HG02623 (cell line): ENCODE results near the gene TMEM214.

Source experiments
- ATAC-seq: cut with Tn5 transposase; IDR thresholded peaks from one replicate; pipeline ENCODE4 v1.9.1; 2021; ENCODE audit warnings: moderate library complexity; ENCODE audit not compliant: unreplicated experiment

The TMEM214 gene

DNA sequence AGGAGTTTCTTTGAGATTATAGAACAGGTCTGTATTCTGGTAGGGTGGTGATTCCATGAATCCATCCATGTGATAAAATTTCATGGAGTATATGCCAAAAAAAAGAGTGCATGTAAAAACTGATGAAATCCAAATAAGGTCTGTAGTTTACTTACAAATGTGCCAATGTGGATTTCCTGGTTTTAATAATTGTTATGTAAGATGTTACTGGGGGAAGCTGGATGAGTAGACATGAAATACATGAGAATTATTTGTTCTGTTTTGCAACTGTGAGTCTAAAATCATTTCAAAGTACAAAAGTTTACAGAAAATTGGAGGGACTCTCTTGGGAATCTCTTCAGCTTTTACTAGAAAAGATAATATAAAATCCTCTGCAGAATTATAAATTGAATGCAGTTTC is 23.7 kb upstream of the TMEM214 start:
- ATAC-seq = no peak

DNA sequence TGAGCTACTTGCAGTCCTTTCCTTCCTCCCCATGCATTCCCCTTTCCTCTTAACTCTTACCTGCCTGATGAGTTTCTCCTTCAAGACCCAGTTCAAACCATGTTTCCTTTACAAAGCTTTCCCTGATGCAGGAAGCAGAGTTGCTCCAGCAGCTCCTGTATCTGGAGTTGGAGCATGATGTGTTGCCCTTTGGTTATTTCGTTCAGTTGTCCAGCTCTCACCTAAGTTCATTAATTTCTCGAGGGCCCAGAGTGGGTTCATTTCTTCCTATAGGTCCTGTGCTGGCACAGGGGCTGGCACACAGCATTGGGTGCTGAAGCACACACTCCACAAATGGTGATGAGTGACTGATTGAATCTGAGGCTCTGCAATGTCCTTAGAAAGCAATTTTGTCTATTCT is 23.0 kb upstream of the TMEM214 start:
- ATAC-seq = no peak

DNA sequence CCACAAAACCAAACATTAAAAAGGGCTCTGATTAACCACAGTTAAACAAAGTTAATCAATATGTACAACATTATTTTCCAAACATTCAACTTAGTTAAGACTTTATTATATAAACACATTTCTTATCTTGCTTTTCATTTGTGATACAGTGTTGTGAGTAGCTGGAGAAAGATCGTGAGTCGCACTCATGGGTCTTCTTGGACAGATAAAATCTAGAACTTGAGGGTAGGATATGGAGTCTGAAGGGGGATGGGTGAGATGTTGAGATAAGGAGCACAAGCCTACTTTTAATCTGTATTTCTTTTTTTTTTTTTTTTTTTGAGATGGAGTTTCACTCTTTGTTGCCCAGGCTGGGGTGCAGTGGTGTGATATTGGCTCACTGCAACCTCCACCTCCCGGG is 22.6 kb upstream of the TMEM214 start:
- ATAC-seq = no peak

DNA sequence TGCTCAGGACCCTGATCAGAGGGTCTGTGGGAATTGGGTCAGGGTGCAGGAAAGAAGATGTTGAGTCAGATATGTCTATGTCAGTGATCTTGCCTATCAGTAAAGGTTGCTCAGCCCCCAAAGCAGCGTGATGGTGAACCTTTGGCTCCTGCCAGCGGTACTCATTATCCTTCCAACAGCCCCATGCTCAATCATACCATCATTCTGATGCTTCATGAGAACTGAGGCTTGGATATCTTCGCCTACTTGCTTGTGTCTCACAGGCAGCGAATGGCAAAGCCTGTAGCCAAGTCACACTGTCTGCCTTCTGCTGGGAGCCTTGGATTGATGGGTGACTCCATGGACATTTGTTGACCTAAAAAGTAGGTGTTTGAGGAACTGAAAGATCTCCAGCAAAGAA is 19.0 kb upstream of the TMEM214 start:
- no peak for ATAC-seq

DNA sequence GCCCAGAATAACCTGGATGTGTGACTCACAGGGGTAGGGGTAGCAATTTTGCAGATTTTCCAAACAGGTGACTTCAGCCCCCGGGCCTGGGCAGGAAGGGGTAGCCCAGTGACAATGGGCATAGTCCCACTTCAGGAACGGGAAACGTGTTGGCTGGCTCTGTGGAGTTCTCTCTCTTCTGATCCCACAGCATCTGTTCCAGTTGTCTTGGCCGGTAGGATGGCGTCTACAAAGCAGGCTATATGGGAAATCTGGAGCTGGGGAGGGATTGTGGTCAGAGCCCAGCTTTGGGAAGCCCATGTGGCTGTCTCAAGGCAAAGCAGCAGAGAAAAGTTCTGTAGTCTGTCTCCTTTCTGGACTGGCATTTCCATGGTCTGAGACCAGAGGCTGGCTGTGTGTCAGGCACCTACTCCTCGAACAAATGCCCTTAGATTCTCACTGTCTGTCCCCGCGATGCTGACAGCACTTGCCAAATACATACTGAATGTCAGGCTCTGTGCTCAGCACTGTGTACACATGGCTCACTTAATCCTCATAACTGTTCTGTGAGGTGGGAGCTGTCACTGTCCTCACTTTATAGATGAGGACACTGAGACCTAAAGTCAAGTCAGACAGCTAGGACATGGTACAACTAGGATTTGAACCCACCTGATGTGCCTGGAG is 17.9 kb upstream of the TMEM214 start:
- no peak for ATAC-seq

DNA sequence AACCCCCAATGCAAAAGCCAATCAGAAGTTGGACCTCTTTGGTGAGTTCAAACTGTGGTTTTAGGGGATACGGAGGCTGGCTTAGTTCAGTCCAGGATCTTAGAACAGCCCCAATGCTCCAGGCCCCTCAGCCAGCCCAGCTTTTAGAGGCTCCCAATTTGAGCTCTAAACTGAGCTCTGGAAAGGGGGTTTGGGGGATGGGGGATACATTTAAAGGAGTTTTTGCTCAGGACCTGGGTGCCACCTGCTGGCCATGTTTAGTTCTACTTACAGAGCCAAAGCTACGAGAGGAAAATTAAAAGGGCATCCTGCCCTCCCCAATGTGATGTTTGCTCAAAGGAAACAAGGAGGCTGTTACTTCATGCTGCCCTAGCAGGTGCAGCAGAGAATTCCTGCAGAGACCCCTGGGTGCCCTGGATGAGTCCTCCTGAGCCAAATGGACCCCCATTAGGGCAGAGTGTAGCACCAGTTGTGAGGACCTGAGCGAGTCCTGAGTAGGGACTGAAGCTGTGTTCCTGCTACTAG is 15.9 kb upstream of the TMEM214 start:
- no peak for ATAC-seq

DNA sequence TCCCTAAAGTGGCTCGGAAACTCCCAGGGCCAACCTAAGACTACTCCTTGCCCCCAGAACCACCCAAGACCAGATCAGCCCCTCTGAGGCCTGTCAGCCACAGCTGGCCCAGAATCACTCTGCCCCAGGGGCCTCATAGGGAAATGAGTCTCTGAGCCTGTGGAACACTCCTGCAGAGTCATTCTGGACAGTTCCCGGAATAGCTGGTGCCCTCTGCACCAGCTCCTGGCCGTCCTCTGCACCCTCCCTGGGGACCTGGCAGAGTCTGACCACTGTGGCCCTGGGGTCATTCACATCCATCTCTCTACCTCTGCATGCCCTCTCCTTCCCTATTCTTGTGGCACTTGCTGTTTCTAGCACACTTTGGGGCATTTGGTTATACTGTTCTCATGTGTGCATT is 14.6 kb upstream of the TMEM214 start:
- ATAC-seq = no peak

DNA sequence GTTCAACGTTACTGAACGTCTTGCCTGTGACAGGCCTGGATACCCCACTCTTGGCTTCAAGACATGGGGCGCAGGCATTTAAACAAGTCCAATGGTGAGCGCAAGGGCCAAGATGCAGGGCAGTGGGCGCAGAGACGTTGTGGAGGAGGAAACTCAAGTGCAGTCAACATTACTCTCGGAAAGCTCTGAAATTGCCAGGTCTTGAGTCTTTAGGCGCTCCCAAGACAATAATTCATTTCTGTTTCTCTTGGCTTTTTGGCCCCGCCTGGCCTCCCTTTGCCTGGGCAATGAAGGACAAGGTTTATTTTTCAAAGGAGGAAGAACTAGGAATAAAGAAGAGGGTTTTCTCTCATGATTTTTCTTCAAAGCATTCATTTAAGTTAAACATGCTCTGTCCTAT is 13.3 kb upstream of the TMEM214 start:
- ATAC-seq = no peak

DNA sequence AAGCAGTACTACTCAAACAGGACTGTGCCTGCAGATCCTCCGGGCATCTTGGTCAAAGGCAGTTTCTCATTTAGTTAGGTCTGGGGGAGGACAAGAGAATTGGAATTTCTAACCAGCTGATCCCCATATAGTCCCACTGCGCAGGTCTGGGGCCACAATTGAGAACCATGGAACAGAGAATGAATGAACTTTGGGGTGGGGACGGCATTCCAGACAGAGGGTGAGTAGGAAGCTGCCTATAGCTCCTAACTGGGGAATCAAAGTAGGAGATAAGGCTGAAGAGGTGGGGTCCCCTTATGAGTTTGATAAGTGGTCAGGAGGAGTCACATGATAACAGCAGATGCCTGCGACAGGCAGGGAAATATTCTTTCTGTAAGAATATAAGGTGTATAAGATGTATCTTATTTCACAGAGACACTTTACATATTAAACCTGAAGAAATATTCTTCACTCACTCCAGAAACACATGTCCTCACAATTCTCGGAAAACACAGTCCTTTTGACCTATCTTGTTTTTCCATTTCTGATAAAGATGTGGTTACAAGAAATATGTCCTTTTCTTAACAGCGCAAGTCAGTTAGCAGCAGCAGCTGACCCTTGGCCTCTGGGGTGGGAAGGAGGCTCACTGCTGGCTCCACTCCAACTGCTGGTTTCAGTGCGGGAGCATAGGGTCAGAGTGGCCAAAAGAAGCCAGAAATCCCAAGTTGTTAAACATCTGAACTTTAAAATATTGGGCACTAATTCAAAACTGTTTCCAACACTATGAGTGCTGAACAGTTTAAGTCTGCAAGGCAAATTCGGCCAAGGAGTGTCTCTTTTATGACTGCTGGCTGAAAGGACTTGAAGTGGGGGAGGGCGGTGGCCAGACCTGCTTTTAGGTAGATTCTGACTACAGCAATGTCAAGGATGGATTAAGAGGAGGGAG is 12.6 kb upstream of the TMEM214 start:
- no peak for ATAC-seq

DNA sequence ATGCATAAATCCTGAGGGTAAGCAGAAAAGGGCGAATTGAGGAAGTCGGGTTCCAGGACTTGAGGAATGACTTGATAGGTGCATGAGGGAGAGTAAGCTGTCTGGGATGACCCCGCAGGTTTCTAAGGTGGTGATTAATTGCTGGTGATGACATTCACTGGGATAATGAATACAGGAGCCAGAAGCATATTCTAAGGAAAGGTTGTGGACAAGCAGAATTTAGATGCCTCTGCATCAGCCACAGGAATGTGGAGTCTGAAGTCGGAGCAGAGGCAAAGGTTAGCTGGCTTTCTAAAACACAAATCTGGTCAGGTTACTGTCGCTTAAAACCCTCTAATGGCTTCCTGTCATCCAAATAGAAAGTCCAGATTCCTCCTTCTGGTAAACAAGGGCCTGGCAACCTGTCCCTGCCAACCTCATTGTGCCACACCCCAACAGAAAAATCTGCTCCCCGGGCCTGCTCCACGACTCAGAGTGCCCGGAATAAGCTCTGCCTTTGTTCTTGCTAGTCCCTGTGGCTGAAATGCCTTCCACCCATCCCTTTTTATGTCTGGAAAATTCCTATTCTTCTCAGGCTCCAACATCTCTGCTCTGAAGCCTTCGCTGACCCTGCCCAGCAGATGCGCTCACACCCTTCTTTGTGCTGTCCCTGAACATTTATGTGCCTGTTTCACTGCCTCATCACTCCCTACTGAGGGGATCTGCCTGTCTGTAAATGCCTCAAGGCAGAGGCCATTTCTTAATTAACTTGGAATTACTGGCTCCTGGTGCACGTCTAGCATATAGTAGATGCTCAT is 11.3 kb upstream of the TMEM214 start:
- no peak for ATAC-seq

DNA sequence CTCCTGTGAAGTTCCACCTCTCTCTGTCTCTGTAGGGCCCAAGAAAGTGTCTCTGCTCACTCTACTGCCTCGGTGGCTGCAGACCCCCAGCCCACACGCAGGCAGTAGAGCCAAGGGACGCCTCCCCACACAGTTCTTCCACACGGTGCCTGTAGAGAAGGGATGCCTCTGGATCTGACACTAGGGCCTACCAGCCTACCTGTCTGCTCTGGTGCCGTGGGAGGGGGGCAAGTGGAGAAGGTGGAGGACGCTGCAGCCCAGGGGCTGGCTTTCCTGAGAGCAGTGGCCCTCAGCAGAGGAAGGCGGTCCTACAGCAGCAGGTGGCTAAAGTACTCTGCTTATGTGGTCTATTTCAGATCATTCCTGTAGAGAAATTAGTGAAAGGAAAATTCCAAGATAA is 9.0 kb upstream of the TMEM214 start:
- ATAC-seq = no peak

DNA sequence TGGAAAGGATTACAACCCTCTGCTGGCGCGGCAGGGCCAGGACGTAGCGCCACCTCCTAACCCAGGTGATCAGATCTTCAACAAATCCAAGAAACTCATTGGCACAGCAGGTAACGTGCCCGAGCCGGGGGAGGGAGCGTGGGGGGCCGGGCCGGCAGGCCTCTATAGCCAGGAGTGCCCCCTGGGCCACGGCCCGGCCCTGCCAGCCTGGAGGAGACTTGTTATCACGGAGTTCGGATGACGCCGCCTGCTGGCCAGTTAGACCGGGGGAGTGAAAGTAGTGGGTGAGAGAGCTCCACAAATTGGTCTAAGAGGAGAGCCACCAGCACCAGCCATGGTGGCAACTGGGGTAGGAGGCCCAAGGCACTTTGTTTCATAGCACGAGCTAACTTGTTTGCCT is 8.6 kb upstream of the TMEM214 start:
- ATAC-seq = no peak

DNA sequence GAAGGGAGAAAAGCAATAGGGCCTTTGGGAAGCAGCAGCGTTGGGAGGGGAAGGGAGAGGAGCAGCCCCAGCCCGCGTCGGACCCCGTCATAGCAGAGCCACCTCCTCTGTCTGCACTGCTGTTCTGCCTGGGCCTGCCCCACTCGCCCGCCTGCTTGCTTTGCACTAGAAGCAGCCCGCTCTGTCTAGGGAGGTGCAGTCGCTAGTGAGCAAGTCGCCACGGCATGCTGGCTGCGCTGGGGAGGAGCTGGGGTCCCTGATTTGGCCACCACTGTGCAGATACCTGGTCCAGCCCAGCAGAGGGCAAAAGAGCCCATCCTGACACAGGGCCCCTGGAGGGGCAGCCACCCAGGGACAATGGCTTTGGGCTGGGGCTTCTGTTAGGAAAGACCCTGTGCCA is 8.0 kb upstream of the TMEM214 start:
- ATAC-seq = no peak

DNA sequence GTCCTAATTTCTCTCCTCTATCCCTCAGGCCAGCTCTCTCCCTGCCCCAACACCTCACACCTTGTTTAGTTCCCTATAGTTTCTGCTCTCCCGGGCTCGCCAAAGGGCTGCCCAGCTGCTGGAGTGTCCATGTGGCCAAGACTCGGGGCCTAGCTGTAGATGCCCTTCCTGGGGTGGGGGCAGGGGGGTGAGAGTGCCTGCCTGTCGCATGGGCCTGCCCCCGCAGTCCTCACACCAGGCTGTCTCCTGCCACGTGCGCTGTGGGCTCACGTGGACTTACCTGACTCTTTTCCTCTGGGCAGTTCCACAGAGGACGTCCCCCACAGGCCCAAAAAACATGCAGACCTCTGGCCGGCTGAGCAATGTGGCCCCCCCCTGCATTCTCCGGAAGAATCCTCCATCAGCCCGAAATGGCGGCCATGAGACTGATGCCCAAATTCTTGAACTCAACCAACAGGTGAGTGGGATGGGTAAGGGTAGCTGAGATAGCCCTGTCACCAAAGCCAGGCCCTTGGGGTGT is 7.4 kb upstream of the TMEM214 start:
- ATAC-seq = no peak

DNA sequence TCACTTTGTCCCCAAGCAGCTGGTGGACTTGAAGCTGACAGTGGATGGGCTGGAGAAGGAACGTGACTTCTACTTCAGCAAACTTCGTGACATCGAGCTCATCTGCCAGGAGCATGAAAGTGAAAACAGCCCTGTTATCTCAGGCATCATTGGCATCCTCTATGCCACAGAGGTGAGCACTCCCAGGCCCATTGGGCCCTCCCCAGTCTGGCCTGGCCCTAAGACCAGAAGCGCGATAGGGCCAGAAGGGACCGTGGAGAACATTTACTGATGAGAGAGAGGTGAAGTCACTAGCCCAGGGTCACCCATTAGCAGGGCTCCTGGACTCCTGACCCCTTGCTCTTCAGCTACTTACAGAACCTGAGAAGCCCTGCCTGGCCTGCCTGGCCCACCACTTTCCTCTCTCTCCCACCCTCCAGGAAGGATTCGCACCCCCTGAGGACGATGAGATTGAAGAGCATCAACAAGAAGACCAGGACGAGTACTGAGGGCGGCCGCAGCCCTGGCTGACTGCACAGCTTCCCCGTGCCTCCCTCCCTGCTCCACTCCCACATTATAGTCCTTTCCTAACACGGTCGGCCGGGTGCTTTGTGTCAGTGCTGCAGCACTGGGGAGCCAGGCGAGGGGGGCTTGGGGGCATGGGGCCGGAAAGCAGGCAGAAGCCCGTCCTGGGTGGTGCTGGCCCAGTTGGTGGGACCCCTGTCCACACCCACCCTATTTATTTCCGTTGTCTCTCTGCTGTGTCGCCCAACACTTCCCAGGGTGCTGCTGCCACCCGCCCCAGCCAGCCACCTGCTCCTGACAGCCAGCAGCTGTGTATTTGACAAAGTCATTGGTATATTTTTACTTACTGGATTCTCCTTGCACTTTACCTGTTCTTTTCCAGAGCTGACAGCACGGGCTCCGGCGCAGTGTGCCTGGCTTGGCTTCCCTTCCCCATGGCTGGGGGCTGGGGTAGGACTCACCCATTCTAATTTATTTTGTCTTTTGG is 6.6 kb upstream of the TMEM214 start:
- ATAC-seq = no peak

DNA sequence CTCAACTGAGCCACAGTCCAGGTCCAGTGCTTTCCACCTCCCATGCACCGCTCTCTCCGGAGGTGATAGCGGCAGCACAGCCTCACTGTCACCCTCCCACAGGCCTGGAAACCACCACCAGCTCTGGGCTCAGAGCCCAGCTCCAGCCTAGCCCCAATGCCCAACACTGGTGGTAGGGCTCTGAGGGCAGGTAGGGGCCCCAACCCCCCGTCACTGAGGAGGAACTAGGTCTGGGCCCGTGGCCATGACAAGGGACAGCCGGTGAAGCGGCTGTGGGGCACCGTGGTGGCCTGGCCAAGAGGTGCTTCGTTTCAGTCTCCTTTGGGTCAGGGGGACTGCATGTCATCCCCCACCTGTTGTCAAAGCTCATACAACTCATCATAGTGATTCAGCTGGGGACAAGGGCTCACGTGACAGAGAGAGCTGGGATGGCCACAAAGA is 5.5 kb upstream of the TMEM214 start:
- ATAC-seq = no peak

DNA sequence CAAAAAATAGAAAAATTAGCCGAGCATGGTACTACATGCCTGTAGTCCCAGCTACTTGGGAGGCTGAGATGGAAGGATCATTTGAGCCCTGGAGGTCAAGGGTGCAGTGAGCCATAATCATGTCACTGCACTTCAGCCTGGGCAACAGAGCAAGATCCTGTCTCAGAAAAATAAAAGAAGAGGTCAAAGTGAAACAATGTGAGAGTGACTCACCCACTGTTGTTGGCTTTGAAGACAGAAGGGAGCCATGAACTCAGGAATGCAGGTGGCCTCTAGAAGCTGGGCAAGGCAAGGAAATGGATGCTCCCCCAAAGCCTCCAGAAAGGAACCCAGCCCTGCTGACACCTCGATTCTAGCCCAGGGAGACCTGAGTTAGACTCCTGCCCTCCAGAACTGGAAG is 3.7 kb upstream of the TMEM214 start:
- ATAC-seq = no peak

DNA sequence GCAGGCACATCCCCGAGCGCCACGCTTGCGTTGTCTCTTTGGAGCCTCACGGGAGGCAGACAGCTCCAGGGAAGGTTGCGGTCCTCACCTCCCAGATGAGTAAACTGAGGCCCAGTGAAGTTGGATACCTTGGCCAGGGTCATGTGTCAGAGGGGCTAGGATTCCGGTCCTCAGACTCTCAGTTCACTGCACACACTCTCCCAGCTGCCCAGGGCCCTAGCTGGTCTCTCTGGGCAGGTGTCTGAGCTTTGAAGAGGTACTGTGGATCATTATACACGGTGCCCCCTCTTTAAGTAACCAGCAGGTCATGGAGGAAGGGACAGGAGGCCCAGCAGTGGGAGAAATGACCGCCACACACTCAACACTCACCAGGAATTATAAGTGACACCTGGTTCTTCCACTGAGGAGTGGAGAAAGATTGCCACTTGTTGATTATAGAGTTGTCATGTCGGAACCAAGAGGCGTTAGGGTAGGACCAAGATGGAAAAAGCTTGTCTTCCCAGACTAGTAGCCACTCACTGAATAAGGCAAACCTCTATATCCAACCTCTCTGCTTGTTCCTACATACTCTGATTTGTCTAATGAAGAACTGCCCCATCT is 588 bp downstream of the TMEM214 start:
- ATAC-seq = no peak

DNA sequence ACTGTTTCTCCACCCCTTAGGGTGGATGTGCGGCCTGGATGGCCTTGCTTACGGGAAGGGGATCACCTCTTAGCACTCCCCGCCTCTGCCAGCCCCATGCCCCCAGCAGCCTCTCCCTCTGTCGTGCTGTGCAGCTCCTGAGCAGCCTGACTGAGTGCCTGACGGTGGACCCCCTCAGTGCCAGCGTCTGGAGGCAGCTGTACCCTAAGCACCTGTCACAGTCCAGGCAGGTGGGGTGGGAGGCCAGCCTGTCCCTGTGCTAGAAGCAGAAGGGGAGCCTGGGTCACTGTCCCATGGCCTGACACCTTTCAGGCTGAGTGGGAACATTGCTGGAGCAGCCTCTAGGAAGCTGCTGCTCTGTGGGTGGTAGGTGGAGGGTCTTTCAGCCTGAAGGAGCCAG is 5.2 kb downstream of the TMEM214 start:
- no peak for ATAC-seq
